Hypothalamus (tissue), 51 donors: ENCODE data around the gene SPIN3.
"Not testable (repeated sequence)": the region's sequence is repeated elsewhere in the genome, so short reads cannot be mapped to it uniquely, and the experiment has no call there.

ENCODE experiments used
- DNase-seq, 51 donors: peaks; one replicate each; lab custom pipeline; 2025; lab: John Stamatoyannopoulos, UW

The SPIN3 gene

GRCh38 chrX:56995271-56995994 lies at the start of gene SPIN3:
Gene SPIN3, minus strand, starts transcription at chrX:56995541. Its CDS starts 594 bp downstream, at chrX:56994947.
- peak in 50 of 51 donors; percentile 1 to 78 (median 52) for DNase-seq

DNA sequence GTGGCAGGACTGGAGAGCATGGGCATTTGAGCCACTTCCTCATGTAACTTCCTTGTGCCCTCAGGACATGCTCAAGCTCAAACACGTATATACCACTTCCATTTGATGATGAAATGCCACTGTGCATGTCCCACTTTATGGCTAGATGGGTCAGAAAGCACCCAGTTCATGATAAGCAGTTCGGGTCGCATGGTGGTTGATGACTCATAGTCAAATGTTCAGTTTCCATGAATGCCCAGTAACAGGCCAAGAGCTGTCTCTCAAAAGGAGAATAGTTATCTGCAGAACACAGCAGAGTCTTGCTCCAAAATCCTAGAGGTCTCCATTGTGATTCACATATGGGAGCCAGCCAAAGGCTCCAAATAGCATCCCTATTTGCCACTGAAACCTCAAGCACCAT lies 48.9 kb upstream of the SPIN3 start:
- DNase-seq = no peak

DNA sequence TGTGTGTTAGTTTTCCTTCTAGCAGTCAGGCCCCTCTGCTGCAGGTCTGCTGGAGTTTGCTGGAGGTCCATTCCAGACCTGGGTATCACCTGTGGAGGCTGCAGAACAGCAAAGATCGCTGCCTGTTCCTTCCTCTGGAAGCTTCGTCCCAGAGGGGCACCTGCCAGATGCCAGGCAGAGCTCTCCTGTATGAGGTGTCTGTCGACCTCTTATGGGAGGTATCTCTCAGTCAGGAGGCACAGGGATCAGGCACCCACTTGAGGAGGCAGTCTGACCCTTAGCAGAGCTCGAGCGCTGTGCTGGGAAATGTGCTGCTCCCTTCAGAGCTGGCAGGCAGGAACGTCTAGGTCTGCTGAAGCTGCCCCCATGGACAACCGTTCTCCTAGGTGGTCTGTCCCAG lies 41.9 kb upstream of the SPIN3 start:
- not testable (repeated sequence) for DNase-seq

GRCh38 chrX:56994375-56995270 lies 718 bp downstream of the SPIN3 start:
- peak in 9 of 51 donors; percentile 1 to 48 (median 11) for DNase-seq

GRCh38 chrX:56987741-56988140 lies 7.6 kb downstream of the SPIN3 start:
- no peak for DNase-seq

- no peak for DNase-seq
These were observed 9.2 kb downstream of the SPIN3 start for GRCh38 chrX:56986138-56986537.

GRCh38 chrX:56978172-56978571 lies 17.2 kb downstream of the SPIN3 start:
- DNase-seq = peak in 14 of 51 donors; percentile 0 to 19 (median 1)

GRCh38 chrX:56975611-56976010 lies 19.7 kb downstream of the SPIN3 start:
- DNase-seq = no peak

DNA sequence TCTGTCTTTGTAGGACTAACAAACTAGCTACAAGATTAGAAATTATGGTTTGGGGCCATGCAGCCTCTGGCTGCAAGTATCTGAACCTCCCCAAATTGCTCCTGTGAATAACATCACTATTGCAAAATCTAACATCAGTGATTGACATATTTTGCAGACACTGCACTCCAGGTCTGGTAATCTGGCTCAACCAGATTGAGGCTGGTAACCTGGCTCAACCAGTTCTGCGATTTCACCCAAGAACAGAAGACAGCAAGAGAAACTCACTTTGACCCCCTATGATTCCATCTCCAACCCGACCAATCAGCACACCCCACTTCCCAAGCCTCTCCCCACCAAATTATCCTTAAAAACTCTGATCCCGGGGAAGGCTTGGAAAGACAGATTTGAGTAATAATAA lies 20.9 kb downstream of the SPIN3 start:
- DNase-seq = no peak

DNA sequence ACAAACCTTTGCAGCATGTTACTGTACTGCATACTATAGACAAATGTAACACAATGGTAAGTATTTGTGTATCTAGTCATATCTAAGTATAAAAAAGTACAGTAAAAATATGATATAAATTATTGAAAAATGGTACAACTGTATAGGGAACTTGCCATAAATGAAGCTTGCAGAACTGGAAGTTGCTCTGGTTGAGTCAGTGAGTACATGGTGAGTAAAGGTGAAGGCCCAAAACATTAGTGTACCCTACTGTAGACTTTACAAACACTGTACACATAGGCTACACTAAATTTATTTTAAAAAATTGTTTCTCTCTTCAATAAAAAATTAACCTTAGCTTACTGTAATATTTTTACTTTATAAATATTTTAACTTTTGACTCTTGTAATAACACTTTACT lies 25.8 kb downstream of the SPIN3 start:
- DNase-seq = no peak

- DNase-seq = no peak
These were observed 26.4 kb downstream of the SPIN3 start for GRCh38 chrX:56968980-56969379.

DNA sequence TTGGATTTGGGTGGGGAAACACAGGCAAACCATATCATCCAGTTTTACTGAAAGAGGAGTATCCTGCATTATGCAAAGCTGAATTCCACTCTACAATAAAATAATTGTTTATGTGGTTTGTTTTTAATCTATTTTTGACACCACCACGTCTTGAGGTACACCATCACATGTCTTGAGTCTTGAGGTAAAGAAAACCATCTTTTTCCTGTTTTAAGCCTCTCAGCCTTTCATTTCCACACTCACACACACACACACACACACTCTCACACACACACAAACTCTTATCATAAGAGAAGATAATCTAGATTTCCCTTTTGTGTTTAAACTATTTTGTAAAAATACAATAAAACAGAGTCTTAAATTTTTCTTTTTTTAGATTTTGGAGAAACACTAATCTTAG lies 32.0 kb downstream of the SPIN3 start:
- no peak for DNase-seq

DNA sequence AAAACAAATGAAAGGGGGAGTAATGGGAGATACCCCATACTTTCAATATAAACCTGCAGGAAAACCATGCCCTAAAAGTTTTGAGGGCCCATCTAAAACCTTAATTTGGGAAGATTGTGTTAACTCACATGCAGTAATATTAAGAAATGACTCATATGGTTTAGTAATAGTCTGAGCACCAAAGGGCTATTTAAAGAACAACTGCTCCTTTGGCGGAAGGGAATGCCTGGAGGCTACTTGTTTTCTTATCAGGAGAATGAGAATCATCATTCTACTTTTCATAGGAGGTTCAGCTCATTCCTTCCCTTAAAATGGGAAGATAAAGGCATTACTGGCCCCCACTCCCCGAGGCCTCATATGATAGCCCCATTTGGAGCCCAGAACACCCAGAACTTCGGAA lies 47.6 kb downstream of the SPIN3 start:
- DNase-seq = no peak

GRCh38 chrX:56946201-56946600 lies 49.1 kb downstream of the SPIN3 start:
- not testable (repeated sequence) for DNase-seq

DNA sequence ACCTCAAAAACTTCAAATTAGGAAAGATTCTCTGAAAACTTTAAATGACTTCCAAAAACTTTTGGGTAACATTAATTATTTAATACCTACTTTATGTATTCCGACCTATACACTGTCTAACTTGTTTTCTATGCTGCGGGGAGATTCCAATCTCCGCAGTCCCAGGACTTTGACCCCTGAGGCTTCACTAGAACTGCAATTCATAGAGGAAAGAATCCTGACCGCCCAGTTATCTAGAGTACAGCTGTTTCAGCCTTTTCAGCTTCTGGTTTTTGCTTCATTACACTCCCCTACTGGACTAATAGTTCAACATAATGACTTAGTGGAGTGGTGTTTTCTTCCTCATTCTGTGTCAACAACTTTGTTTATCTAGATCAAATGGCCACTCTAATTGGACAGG lies 50.1 kb downstream of the SPIN3 start:
- not testable (repeated sequence) for DNase-seq

DNA sequence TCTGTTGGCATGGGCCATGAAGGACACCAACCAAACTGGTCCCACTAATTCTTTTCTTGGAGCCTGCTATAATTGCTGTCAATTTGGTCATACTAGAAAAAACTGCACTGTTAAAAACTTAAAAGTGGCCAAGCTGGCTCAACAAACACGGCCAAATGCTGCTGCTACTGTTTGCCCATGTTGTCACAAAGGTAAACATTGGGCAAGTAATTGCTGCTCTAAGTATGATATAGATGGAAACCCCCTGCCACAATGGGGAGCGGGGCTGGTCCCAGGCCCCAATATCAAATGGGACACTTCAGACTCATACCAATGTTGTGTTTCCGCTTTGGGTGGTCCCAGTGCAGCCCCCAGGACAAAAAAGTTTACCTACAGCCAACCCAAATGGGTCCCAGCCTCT lies 52.1 kb downstream of the SPIN3 start:
- no peak for DNase-seq
